CD1c-positive myeloid dendritic cell (primary cell): Measurements from ENCODE around the gene LRRC47.

ENCODE experiments used
- DNase-seq: peaks from one replicate; pipeline ENCODE4 v3.0.0-alpha.2; 2016; ENCODE audit errors: extremely low spot score

The LRRC47 gene

DNA sequence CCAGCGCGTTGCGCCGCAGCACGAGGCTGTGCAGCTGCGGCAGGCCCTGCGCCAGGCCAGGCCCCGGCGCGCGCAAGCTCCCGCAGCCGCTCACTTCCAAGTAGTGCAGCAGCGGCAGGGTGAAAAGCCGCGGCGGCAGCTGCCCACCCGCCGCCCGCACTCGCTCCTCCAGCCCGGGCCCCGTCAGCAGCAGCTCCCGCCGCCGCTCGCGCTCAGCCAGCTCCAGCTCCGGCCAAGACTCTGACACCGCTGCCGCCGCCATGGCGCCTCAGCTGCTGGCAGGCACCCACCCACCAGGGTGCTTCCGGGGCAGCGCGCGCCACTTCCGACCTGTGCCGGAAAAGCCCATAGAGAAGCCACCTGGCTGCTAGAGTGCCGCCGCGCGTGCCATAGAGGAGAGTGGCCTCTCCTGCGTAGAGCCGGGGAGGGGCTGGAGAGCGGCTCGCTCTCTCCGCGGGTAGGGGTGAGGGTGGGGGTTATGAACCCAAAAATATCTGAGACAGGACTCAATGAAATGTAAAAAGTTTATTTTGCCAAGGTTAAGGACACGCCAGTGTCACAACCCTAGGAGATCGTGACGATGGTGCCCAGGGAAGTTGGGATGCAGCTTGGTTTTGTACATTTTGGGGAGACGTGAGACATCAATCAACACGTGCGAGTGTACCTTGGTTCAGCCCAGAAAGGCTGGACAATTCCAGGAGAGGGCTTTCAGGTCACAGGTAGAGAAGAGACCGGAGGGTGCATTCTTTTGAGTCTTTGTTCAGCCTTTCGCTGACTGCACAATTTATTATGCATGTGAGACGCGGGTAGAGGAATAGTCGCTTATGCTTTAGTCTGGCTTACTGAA is at the start of gene LRRC47:
LRRC47 (minus strand) TSS at position 284 of the 847 bp plus-strand sequence; CDS start at position 262, 22 bp downstream.
- DNase-seq, result peak; percentile 92

DNA sequence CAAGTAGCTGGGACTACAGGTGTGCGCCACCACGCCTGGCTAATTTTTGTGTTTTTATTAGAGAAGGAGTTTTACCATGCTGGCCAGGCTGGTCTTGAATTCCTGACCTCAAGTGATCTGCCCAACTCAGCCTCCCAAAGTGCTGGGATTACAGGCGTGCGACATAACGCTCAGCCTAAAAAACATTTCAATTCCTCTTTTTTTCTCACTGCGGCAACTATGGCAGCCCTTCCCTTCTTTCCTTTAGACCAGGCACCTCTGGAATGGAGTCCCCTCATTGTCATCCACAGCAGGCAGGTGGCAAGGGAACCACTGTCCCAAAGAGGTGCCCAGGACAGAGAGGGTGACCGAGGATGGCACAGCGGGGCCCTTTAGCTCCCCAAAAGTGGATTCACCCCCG is 46.6 kb upstream of the LRRC47 start:
- DNase-seq, result peak; percentile 11

DNA sequence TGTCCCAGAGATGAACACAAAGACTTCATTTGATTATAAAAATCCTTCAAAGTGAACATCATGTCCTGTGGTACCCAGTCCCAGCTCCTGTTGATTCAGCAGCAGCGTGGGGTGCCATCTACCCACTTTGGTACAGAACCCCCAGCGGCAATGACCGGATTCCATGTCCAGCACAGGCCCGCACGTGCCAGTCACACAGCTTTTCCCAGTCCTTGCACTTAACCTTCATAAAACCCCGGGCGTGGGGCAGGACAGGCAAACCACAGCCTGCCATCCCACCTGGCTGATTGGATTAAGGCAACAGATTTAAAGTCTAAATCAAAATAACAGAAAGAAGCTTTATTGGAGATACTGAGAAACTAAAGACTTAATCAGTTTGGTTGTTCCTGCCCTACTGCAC is 45.2 kb upstream of the LRRC47 start:
- no peak for DNase-seq

DNA sequence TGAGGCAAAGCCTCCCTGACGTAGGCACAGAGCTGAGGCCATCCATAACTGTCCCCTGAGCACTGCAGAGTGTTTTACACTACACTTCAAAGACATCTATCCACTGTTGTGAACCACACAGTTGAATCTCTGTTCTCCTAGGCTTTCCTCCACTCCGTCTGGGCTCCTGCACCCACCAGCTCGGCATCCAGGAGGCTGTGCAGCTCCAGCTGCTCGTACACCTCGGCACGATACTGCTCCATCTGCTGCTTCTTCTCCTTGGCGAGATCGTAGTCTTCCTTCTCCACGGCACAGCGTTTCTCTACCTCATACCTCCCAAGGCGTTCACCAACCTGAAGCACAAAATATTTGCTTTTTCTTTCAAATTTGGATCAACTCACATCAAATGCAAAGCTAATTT is 42.5 kb upstream of the LRRC47 start:
- DNase-seq, result no peak

DNA sequence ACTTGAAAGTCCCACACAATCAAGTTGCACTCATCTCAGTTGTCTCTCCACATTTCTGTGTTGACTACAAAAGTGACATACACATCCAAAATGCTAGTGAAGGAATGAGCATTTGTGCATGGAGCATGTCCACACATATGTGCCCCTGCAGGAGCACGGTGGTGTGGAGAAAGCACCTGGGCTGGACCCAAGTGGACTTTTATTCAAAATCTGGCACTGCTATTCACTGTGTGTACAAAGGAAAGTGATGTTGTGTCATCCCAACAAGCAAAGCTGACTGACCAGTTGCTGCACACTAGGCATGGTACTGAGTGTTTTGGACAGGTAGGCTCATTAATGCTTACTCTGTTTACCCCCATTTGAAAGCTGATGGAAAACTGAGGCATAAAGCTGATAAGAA is 41.4 kb upstream of the LRRC47 start:
- DNase-seq, result no peak

DNA sequence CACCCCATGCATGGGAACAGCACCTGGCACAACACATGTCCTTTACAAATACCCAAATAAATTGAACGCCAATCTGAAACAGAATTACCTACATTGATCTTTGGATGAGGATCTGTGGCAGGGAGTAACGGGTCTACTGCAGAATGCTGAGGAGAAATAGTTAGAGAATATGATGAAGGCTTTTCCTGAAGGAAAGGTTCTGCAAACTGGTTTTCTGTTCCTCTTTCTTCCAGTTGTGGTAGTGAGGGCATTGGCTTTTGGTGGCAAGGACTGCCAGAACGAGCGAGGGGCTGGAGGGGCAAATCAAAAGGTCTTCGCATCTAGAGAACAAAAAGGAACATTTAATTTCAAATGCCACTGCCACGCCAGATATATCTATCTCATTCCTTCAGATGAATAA is 40.9 kb upstream of the LRRC47 start:
- DNase-seq, result no peak

DNA sequence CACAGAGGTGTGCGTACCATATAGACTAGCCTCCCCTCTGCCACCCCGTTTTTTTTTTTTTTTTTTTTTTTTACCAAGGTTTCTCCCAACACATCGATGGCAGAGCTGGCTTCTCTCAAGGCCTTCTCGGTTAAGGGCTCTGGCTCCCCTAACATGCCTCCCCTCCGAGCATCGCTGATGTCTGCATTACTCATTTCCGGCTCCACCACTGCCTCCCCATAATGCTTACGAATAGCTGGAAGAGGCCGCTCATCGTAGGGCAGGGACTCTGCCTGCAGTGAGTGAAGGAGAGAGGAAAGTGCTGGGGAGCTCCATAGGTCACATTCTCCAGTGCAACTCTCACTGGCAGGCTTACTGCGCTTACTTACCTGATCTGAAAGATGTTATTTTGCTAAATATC is 40.1 kb upstream of the LRRC47 start:
- DNase-seq, result no peak

DNA sequence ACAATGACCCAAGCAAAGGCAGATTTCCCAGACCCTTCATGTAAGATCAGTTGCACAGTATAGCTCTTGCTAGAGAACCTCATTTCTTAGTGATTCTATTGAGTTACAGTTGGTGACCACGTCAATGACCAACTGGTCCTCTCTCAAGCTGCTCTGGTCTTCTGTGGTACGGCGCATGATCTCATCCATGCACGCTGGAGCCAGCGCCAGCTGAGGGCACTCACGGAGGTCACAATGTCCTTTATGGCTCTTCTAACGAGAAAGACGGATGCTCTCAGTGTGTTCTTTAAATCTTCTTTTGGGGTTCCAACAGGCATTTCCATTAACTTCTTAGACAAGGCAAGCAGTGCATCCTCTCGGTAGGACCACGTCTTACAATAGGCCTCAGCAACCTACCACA is 38.4 kb upstream of the LRRC47 start:
- no peak for DNase-seq

DNA sequence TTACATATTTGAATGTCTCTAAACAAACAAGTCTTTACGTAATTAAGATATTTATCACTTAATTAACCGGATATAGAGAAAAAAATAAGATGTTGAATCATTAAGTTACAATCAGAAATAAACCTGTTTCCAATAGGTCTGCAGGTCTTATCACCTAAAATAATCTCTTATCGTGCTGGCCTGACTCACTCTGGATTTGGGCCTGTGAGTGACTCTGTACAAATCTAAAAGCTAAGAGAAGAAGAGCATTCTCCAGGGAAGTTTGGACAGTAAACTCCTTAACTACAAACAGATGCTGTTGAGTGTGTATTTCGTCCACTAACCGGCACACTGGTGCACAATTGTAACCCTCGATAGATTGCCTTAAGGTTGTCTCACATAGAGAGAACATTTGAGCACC is 35.4 kb upstream of the LRRC47 start:
- DNase-seq, result no peak

DNA sequence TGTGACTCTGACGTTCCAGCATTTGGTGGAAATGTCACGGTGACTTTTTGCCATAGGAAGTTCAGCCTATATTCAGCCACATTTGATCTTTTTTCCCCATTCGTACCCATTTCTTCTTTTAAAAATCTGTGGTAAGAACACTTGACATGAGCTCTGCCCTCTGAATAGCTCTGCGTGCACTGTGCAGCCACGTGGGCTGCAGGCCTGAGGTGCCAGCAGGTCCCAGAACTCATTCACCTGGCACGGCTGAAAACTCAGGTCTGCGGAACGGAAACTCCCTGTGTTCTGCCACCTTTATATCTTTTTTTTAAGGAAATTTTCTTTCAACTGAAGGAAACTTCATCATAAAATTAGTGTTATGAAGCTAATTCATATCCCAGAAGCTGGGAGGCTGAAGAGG is 32.1 kb upstream of the LRRC47 start:
- no peak for DNase-seq

DNA sequence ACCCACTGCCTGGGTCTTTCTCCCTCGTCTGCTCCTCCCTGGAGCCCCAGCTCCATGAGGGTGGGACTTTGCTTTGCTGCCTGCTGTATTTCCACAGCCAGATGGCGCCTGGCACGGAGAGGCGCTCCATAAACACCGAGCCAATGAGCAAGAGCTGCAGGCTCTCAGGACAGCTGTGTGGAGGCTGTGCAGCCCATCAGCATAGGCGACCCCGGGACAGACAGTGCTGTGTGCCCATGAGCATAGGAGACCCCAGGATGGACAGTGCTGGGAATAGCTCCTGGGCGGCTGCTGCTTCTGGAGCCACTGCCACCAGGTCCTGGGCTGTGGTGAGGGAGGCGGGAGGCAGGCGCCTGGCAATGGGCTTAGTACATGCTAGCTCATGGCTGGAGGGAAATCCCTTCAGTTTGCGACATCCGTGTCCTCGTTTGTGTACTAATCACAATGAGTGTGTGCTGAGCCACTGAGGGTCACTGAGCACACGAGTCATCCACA is 31.6 kb upstream of the LRRC47 start:
- no peak for DNase-seq

DNA sequence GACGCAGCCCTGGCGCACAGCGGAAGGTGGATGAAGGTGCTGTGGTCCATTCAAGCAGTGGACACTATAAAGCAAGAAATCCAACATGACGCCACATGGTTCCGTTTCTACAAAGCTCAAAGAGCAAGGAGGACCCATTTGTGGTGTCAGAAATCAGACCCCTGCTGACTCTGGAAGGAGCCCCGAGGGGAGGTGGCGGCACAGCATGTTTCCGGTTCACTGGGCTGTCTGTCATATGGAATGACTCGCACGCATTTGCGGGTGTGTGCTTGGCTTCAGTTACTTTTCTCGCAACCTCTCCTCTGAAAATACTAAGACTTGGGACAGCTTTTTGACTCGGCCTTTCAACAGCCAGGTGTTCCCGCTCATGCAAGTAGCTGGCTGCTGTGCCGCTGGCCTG is 29.1 kb upstream of the LRRC47 start:
- no peak for DNase-seq

DNA sequence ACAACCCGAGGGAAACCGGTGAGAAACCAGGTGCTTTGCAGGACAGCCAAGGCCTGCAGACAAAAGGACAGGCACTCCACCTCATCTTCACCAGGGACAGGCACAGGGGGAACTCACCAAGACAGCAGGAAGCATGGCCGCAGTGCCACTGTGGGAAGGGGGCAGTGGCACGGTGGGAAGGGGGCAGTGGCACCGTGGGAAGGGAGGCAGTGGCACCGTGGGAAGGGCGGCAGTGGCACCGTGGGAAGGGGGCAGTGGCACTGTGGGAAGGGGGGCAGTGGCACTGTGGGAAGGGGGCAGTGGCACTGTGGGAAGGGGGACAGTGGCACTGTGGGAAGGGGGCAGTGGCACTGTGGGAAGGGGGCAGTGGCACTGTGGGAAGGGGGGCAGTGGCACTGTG is 28.4 kb upstream of the LRRC47 start:
- DNase-seq, result no peak

DNA sequence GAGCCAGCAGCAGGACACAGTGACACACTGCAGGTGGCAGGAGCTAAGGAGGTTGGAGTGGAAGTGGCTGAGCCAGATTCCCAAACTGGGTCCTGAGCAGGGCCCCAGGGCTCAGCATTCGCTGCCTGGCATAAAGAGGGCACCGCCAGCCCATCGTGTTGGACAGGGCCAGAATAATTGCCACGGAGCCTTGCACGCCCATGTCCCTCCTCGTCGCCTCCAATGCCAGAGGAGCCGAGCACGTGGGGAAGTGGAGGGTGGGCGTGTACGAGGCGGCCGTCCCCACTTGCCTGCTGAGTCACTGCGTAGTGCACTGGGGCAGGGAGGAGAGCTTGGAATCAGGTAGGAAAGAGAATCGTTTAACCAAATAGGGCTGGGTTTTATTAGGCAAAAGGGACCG is 26.1 kb upstream of the LRRC47 start:
- no peak for DNase-seq

DNA sequence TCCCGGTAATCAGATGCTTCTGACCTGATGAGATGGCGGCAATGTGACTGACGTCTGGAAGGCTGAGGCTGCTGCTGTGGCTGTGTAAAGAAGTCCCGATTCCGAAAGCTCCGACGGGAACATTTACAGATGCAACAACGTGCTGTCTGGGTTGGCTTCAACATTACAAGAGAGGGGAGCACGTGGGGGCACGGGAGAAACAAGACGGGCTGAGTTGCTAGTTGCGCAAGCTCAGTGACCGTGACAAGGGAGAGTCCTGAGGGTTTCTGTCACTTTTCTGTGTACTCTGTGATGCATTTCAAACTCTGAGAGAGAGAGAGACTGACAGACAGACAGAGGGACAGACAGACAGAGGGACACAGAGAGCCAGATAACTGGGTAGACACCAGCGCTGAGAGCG is 25.6 kb upstream of the LRRC47 start:
- no peak for DNase-seq

DNA sequence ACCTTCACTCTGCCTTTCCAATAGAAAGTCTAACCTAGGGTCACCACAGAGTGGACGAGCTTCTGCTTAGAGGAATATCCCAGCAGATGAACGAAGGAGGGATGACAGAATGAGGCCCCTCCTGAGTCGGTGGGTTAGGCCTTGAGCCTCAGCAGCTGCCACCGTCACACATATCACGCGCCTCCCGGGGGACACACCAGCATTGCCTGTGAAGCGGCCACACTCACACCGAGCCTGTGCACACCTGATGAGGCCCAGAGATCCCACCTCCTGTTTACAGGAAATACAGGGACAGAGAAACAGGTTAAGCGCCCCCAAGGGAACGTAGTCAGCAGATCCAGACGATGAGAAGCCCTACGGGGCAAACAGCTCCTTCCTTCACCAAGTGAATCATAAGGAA is 25.1 kb upstream of the LRRC47 start:
- DNase-seq, result no peak

DNA sequence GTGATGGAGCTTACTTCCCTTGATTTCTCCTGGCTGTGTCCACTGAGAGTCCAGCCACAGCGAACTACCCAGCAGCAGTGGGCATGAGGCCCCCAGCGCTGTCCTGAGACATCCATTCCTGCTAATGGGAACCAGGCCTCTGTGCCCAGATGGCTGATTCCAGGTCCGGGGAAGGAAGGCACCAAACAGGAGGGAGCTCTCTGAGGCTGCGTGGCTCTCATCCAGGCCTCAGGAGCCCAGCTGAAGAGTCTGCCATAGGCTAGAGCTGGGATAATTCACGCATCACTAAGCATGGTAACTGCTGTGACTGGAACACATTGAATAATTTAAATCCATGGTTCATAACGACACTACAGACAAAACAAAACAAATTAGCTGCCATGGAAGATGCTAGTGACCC is 24.7 kb upstream of the LRRC47 start:
- no peak for DNase-seq

DNA sequence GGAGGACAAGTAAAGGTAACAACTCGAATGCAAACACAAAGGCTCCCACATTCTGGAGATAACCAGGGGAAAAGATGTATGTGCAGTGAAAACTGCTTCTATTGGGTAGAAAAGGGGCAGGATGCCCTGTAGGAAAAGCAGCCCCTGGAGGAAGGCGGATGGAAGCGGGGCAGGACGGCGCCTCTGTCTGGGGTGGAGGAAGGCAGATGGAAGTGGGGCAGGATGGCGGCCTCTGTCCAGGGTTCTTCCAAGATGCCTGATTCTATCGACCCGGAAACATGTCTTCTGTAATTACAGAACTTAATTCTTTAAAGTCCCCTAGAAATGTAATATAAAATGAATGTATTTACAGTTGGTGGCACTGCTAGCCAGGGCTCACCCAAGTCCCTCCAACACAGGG is 24.0 kb upstream of the LRRC47 start:
- no peak for DNase-seq

DNA sequence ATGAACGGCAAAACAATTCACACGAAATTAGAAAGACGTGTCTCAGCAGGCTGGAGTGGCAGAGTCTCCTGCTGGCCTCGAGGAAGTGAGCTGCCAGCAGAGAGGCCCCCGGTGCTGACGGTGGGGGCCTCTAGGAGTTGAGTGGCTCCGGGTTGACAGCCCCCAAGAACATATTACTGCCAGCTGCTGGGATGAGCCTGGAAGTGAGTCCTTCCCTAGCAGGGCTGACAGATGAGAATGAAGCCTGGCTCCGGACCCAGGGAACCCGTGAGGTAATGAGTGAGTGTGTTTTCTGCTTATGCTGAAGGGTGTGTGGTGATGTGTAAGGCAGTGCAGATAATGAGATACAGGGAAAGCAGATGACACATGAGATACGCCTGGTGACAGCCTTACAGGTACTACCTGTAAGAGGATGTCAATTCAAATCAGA is 23.5 kb upstream of the LRRC47 start:
- no peak for DNase-seq

DNA sequence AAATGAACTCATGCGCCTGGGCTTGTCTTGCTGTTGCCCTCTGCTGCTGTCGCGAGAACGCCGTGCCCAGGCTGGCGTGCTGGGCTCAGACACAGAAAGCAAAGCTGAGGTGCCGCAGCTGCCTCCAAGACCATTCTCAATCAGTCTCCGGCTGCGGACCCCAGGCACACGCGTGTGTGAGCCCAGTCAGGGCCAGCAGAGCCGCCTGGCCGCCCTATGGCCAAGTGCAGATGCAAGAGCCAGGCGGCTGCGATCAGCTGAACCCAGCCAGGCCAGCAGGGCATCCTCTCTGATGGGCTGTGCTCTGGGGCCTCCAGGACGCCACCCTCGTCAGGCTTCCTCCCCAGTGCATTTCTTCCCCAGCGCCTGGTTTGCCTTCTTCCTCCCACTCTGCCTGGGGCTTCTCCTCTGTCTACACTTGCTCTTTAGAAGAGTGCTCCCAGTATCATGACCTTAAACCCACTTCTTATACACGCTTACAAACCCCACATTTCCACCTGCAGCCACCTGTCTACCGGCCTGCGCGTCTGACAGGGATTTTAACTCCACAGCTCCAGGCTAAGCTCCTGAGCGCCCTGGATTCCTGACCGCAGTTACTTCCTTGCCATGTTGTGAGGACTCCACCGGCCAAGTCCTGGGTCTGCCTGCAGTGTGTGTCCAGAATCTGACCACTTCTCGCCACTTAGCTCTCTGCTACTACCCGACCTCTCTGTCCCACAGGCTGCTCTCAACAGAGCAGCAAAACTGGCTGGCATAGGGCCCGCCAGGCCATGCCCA is 21.7 kb upstream of the LRRC47 start:
- no peak for DNase-seq

DNA sequence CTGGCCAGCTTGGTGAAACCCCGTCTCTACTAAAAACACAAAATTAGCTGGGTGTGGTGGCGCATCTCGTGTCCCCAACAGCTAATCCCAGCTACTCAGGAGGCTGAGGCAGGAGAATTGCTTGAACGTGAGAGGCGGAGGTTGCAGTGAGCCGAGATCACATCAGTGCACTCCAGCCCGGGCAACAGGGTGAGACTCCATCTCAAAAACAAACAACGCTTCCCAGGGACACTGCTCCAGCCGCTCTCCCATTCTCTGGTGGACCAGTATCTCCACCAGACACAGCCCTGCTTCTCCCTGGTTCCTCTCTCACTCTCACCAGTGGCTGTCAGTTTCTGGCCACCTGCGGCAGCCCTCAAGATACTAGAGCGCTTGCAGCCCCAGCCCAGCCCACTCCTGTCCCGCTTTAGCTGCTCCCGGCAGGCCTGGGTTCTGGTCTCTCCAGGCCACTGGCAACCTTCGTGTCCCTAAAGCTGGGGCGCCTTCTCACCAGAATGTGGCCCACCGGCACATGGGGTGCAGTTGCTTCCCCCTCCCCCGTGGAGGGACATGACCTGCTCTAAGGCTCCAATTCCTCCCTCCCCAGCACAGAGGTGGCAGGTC is 20.9 kb upstream of the LRRC47 start:
- no peak for DNase-seq

DNA sequence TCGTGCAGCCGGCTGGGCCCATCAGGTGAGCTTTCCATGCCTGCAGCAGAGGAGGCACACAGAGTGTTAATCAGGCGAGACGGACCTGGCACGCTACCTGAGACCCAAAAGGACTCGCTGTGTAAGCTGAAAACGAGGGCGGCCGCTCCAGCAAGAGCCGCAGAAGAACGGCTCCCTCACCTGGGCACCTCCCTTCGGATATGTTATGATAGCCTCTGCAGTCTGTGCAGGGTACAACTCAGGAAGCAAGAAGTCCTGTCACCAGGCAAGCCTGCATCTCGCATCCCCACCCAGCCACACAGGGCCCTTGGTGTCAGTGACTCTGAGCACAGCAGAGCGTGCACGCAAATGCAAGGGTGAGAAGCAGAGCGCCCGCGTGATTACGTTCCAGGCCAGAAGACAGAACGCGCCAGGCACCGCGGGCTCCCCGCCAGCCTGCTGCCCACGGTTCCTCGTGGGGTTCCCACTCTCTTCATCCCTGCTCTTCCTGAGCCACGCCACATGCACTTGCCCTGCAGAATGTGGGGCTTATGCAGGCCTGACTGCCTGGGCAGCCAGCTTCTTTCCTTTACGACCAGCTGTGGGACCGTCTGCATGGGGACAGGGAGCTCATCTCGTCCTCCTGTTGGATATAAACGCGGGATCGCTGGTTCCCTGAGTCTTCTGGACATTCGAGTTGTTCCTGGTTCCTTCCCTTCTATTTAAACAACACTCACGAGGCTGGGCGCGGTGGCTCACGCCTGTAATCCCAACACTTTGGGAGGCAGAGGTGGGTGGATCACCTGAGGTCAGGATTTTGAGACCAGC is 20.2 kb upstream of the LRRC47 start:
- no peak for DNase-seq
